Keratinocyte (primary cell): ENCODE data around the gene ECEL1.

Experiments
- CTCF ChIP-seq, 3 experiments: IDR thresholded peaks in 1 of 3; conservative IDR thresholded peaks in 1 of 3; optimal IDR thresholded peaks in 1 of 3; 2 replicates in 2 of 3; 3 replicates in 1 of 3; pipeline versions ENCODE3 to v1.5.1; 2011; ENCODE audit warnings: low read length in 3 of 3, mild to moderate bottlenecking in 3 of 3, moderate library complexity in 2 of 3, control low read depth in 1 of 3, inconsistent platforms in 1 of 3; ENCODE audit not compliant: insufficient read depth in 2 of 3; ENCODE audit errors: extremely low read depth in 1 of 3
- EZH2 ChIP-seq: IDR thresholded peaks from one replicate; pipeline ENCODE4 v1.6.1; 2012; ENCODE audit warnings: inconsistent platforms, mild to moderate bottlenecking, low read length, moderate library complexity

- TF ChIP-seq CTCF (optimal IDR thresholded peaks at IDR 0.05 in 1 of 3, IDR thresholded peaks at IDR 0.05 in 1 of 3, conservative IDR thresholded peaks at IDR 0.05 in 1 of 3; ENCODE audit: extremely low read depth in 1 of 3, insufficient read depth in 2 of 3, low read length in 3 of 3) (no peak), EZH2 (no peak)
These were observed 33.0 kb downstream of the ECEL1 start for GRCh38 chr2:232454630-232455029.
